Suprapubic skin (tissue), 4 donors: ENCODE data around the gene ST6GAL1. TPM values are rescaled to one million over a fixed set of nuclear protein-coding genes. Genes with fewer than 3 reads are reported as not detected.

Experiments
- DNase-seq, 2 donors: peaks; one replicate each; pipeline ENCODE4 v3.0.0-alpha.2; 2019; ENCODE audit warnings: low spot score in 2 of 2
- H3K27ac ChIP-seq: fragments of 200-600 bp; sonication (generic); one replicate; pipeline ENCODE4 v1.5.1; 2019
- H3K27me3 ChIP-seq: fragments of 200-600 bp; sonication (generic); one replicate; pipeline ENCODE4 v1.5.1; 2019
- H3K36me3 ChIP-seq: fragments of 200-600 bp; sonication (generic); one replicate; pipeline ENCODE4 v1.5.1; 2019
- H3K4me1 ChIP-seq: fragments of 200-600 bp; sonication (generic); one replicate; pipeline ENCODE4 v1.5.1; 2019
- H3K4me3 ChIP-seq: fragments of 200-600 bp; sonication (generic); one replicate; pipeline ENCODE4 v1.5.1; 2019; ENCODE audit warnings: mild to moderate bottlenecking
- H3K9me3 ChIP-seq: fragments of 200-600 bp; sonication (generic); one replicate; pipeline ENCODE4 v1.5.1; 2019
- EP300 ChIP-seq: sonication (generic); formaldehyde crosslinking; IDR thresholded peaks from one replicate; pipeline ENCODE4 v1.6.1; 2017; ENCODE audit warnings: antibody characterized with exemption
- POLR2A ChIP-seq, 2 donors: fragments of 450-650 bp; IDR thresholded peaks; one replicate each; pipeline ENCODE4 v1.6.1; 2017; ENCODE audit warnings: antibody characterized with exemption in 2 of 2, mild to moderate bottlenecking in 2 of 2, moderate library complexity in 2 of 2
- POLR2AphosphoS5 ChIP-seq, 3 donors: sonication (generic); formaldehyde crosslinking; IDR thresholded peaks; one replicate each; pipeline ENCODE4 v1.6.1; 2017; ENCODE audit warnings: antibody characterized with exemption in 3 of 3
- WGBS: methylation state at CpG from one replicate; pipeline ENCODE4 v1.1.5; 2018; 5-methylcytosine and 5-hydroxymethylcytosine counted together
- total RNA-seq, 4 donors: library from RNA; depleted of rRNA; stranded (reverse); fragments of >200 nt; gene quantifications; one replicate each; pipeline ENCODE4 v1.1.0, GENCODE V29; 2016
- TF ChIP-seq, protein P1 (sequence below), 2 donors: fragments of 200-600 bp in 1 of 2; fragments of 450-650 bp in 1 of 2; sonication (generic) in 1 of 2; IDR thresholded peaks; one replicate each; pipeline ENCODE4 v1.5.1; 2016 to 2019; ENCODE audit warnings: antibody characterized with exemption in 2 of 2, mild to moderate bottlenecking in 1 of 2, moderate library complexity in 1 of 2

ST6GAL1 gene
- total RNA-seq, 4 donors from 2014 or later, result 23.9 to 42.2 (median 31.9) TPM

DNA sequence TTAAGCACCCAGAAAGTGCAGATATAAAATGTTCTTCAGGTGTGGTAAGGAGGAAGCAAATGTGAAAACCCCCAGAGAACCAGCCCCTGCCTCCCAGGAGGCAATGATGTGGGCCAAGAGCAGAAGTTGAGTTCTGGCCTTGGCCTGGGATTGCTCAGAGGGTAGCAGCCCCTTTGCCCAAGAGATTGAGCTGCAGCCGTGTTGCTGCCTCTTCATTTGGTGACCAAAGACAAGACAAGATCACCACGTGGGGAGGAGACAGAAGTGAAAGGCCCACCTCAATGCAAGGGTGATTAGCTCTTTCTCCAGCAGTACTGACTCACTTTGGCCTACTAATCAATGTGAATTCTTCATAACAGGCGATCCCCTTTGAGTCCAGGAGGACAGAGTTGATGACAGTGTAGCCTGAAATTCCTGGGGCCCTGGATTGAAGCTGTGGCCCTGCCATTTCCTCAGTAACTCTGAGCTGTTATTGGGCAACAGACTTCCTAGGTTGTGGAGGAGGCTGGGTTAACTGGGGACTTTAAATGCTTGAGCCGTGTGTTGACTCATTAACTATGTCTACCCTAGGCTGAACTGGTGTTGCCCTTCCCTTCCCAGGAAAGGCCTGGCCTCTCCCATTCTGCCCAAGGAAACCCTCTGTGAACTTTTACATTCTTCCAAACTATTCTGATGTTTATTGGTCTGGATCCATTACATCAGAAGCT lies 86.5 kb downstream of the ST6GAL1 start:
- H3K36me3 ChIP-seq, result no peaks in the 10 kb centered on the region
- H3K27me3 ChIP-seq, result no peaks in the 10 kb centered on the region
- no peak overlapping the region for H3K4me3 ChIP-seq
- H3K27ac ChIP-seq, result no peak overlapping the region
- DNase-seq, result no peak
- TF ChIP-seq POLR2AphosphoS5 (IDR thresholded peaks at IDR 0.05) (no peak), POLR2A (IDR thresholded peaks at IDR 0.05) (no peak), EP300 (no peak)
- TF ChIP-seq, protein P1, sequence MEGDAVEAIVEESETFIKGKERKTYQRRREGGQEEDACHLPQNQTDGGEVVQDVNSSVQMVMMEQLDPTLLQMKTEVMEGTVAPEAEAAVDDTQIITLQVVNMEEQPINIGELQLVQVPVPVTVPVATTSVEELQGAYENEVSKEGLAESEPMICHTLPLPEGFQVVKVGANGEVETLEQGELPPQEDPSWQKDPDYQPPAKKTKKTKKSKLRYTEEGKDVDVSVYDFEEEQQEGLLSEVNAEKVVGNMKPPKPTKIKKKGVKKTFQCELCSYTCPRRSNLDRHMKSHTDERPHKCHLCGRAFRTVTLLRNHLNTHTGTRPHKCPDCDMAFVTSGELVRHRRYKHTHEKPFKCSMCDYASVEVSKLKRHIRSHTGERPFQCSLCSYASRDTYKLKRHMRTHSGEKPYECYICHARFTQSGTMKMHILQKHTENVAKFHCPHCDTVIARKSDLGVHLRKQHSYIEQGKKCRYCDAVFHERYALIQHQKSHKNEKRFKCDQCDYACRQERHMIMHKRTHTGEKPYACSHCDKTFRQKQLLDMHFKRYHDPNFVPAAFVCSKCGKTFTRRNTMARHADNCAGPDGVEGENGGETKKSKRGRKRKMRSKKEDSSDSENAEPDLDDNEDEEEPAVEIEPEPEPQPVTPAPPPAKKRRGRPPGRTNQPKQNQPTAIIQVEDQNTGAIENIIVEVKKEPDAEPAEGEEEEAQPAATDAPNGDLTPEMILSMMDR (IDR thresholded peaks at IDR 0.05), result no peak
- H3K9me3 ChIP-seq, result no peaks in the 10 kb centered on the region
- peaks cover 14% of the 10 kb centered on the region for H3K4me1 ChIP-seq
- 71% methylated on average over 4 of the region's 4 CpGs for WGBS

DNA sequence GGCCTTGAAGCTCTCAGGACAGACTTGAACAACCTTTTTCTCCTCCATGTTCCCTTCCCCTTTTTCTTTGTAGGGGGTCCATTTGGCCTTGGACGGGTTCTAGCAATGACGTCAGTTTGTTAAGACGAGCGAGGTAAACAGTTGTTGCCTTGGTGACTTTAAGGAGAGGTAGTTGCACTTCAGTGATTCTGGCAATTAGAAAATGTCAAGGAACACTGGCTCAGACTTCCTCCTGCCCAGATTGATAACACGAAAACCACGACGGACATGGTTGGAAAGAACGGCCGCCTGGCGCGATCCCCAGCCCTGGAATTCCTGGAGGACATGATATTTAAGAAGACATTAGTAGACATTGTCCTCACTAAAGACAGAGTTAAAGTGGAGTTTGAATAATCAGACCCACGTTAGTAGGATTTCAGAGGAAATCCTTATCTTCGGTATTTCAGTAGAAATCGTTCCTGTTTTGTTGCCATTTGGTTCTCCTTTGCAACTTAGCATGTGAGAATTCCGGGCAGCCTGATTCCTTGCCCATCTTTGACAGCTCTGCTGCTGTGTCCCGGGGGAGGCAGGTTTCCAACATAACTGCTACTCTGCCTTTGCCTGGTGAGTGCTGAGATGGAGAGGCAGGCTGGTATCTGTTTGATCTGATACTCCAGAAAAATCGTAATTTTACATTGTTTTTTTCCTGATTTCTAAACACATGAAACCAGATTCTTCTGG lies 87.3 kb downstream of the ST6GAL1 start:
- Histone ChIP-seq H3K4me1 (peaks cover 9% of the 10 kb centered on the region), H3K36me3 (no peaks in the 10 kb centered on the region), H3K27me3 (no peaks in the 10 kb centered on the region), H3K27ac (no peak overlapping the region), H3K9me3 (no peaks in the 10 kb centered on the region), H3K4me3 (no peak overlapping the region)
- 79% methylated on average over 17 of the region's 17 CpGs for WGBS
- DNase-seq, result no peak
- TF ChIP-seq, protein P1 (IDR thresholded peaks at IDR 0.05), result no peak
- no peak for TF ChIP-seq POLR2AphosphoS5 (IDR thresholded peaks at IDR 0.05)
- TF ChIP-seq EP300, result no peak
- no peak for TF ChIP-seq POLR2A (IDR thresholded peaks at IDR 0.05)

DNA sequence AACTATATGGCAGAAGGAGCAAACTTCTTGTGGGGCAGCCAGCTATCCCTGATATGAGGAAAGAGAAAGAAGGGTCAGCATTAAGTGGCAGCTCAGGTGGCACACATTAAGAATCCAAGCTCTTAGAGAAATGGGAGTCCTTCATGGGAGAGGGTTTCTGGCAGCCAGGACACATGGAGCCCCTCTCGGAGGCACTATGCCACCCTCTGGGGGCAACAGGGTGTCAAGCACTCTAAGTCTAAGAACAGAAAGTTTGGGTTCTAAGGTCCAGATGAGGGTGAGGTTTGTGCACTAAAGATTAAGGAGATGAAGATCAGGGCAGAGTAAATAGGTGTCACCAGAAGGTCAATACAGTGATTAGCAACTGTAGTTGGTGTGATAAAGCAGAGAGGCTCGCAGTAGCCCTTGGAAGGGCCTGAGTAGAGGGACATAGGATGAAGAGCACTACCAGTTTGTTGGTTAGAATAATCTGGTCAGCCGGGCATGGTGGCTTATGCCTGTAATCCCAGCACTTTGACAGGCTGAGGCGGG lies 89.3 kb downstream of the ST6GAL1 start:
- no peaks in the 10 kb centered on the region for H3K36me3 ChIP-seq
- TF ChIP-seq POLR2A (IDR thresholded peaks at IDR 0.05), result no peak
- TF ChIP-seq, protein P1 (IDR thresholded peaks at IDR 0.05), result no peak
- TF ChIP-seq POLR2AphosphoS5 (IDR thresholded peaks at IDR 0.05), result no peak
- no peak for TF ChIP-seq EP300
- H3K4me3 ChIP-seq, result no peak overlapping the region
- no peaks in the 10 kb centered on the region for H3K4me1 ChIP-seq
- no peaks in the 10 kb centered on the region for H3K27me3 ChIP-seq
- WGBS, result 89% methylated on average over 4 of the region's 4 CpGs
- no peak overlapping the region for H3K27ac ChIP-seq
- H3K9me3 ChIP-seq, result no peaks in the 10 kb centered on the region
- DNase-seq, result no peak

DNA sequence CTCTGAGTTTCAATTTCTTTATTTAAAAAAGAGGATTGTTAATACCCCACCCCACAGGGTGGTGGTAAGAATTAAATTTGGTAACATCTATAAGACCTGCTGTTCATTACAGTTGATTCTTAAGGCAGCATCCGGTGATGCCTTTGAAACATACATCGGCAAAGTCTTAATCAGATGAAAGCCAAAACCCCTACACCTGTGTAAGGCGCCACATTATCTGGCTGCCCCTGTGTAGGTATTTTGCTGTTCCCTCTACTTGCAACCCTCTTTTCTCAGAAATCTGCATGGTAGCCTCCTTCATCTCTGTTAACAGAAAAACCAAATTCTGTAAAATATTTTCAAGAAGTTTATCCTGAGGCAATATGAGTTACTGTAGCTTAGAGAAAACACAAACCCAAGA lies 90.0 kb downstream of the ST6GAL1 start:
- no peaks in the 10 kb centered on the region for H3K9me3 ChIP-seq
- WGBS, result 95% methylated on average over 3 of the region's 3 CpGs
- no peak overlapping the region for H3K27ac ChIP-seq
- no peaks in the 10 kb centered on the region for H3K27me3 ChIP-seq
- TF ChIP-seq POLR2A (IDR thresholded peaks at IDR 0.05) (no peak), EP300 (no peak), POLR2AphosphoS5 (IDR thresholded peaks at IDR 0.05) (no peak)
- TF ChIP-seq, protein P1 (IDR thresholded peaks at IDR 0.05), result no peak
- no peaks in the 10 kb centered on the region for H3K36me3 ChIP-seq
- H3K4me1 ChIP-seq, result no peaks in the 10 kb centered on the region
- no peak overlapping the region for H3K4me3 ChIP-seq
- DNase-seq, result no peak

DNA sequence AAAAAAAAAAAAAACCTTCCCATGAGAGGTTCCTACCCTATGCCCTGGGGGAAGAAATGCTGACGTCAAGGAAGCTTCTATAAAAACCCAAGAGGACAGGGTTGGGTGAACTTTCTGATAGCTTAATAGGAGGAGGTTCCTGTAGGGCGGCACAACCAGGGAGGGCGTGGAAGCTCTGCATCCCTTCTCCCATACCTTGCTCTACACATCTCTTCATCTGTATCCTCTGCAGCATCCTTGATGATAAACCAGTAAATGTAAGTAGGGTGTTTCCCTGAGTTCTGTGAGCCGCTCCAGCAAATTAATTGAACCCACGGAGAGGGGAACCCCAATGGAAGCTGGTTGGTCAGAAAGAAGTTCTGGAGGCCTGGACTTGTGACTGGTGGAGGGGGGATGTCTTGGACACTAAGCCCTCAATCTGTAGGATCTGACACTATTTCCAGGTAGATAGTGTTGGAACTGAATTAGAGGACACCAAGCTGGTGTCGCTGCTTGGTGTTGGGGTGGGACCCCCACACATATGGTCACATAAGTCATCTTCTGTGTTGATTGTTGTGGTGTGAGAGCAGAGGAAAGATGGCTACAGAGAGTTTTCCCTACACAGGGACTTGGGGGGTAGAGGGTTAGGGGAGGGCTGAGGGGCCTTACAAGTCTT lies 91.5 kb downstream of the ST6GAL1 start:
- H3K4me1 ChIP-seq, result no peaks in the 10 kb centered on the region
- no peak overlapping the region for H3K27ac ChIP-seq
- DNase-seq, result no peak
- no peak overlapping the region for H3K4me3 ChIP-seq
- no peak for TF ChIP-seq EP300
- TF ChIP-seq, protein P1 (IDR thresholded peaks at IDR 0.05), result no peak
- no peak for TF ChIP-seq POLR2AphosphoS5 (IDR thresholded peaks at IDR 0.05)
- TF ChIP-seq POLR2A (IDR thresholded peaks at IDR 0.05), result no peak
- H3K9me3 ChIP-seq, result no peaks in the 10 kb centered on the region
- no peaks in the 10 kb centered on the region for H3K36me3 ChIP-seq
- H3K27me3 ChIP-seq, result no peaks in the 10 kb centered on the region
- WGBS, result 85% methylated on average over 6 of the region's 6 CpGs
